ENCODE measurements around the gene DALRD3.

DALRD3 gene

GRCh38 chr3:49019941-49020329 is 1.6 kb upstream of the DALRD3 start:
- Histone ChIP-seq H4K20me1 (ENCODE audit: insufficient read depth, low read length) (peaks cover 4% of the 10 kb centered on the region; the same call in 1 of the 2 replicates), H3K4me2 (ENCODE audit: low read length) (peak overlapping the region; percentile 79), H3K36me3 (replicated peaks; ENCODE audit: low read depth, low read length) (peaks cover 39% of the 10 kb centered on the region), H3K9me3 (ENCODE audit: insufficient read depth, low read length) (no peaks in the 10 kb centered on the region), H3K9ac (ENCODE audit: low read length) (peak overlapping the region; percentile 98), H3K79me2 (ENCODE audit: low read length) (peaks cover 53% of the 10 kb centered on the region), H3K4me3 (ENCODE audit: low read length) (peak overlapping the region; percentile 88), H3K27ac (ENCODE audit: low read length) (peak overlapping the region; percentile 88), H2AFZ (ENCODE audit: low read depth, low read length) (no peak overlapping the region), H3K27me3 (ENCODE audit: low read depth, low read length) (no peaks in the 10 kb centered on the region), H3K4me1 (ENCODE audit: low read length) (peaks cover 23% of the 10 kb centered on the region)
- TF ChIP-seq EZH2phosphoT487 (IDR thresholded peaks at IDR 0.05; ENCODE audit: low read depth) (no peak), CTCF (IDR thresholded peaks at IDR 0.05; ENCODE audit: low read depth, low read length) (no peak)

GRCh38 chr3:49018707-49019006 is 277 bp upstream of the DALRD3 start:
- TF ChIP-seq EZH2phosphoT487 (IDR thresholded peaks at IDR 0.05; ENCODE audit: low read depth) = no peak
- no peak for TF ChIP-seq CTCF (IDR thresholded peaks at IDR 0.05; ENCODE audit: low read depth, low read length)
- peak overlapping the region; percentile 78 for H3K4me2 ChIP-seq (ENCODE audit: low read length)
- no peak overlapping the region for H2AFZ ChIP-seq (ENCODE audit: low read depth, low read length)
- peak overlapping the region; percentile 62 for H3K9ac ChIP-seq (ENCODE audit: low read length)
- peak overlapping the region; percentile 57 for H3K27ac ChIP-seq (ENCODE audit: low read length)
- H3K9me3 ChIP-seq (ENCODE audit: insufficient read depth, low read length) = no peaks in the 10 kb centered on the region
- peaks cover 13% of the 10 kb centered on the region for H4K20me1 ChIP-seq (ENCODE audit: insufficient read depth, low read length)
- H3K27me3 ChIP-seq (ENCODE audit: low read depth, low read length) = no peaks in the 10 kb centered on the region
- H3K79me2 ChIP-seq (ENCODE audit: low read length) = peaks cover 40% of the 10 kb centered on the region
- H3K36me3 ChIP-seq (replicated peaks; ENCODE audit: low read depth, low read length) = peaks cover 39% of the 10 kb centered on the region
- H3K4me3 ChIP-seq (ENCODE audit: low read length) = peak overlapping the region; percentile 81
- H3K4me1 ChIP-seq (ENCODE audit: low read length) = peaks cover 23% of the 10 kb centered on the region

DNA sequence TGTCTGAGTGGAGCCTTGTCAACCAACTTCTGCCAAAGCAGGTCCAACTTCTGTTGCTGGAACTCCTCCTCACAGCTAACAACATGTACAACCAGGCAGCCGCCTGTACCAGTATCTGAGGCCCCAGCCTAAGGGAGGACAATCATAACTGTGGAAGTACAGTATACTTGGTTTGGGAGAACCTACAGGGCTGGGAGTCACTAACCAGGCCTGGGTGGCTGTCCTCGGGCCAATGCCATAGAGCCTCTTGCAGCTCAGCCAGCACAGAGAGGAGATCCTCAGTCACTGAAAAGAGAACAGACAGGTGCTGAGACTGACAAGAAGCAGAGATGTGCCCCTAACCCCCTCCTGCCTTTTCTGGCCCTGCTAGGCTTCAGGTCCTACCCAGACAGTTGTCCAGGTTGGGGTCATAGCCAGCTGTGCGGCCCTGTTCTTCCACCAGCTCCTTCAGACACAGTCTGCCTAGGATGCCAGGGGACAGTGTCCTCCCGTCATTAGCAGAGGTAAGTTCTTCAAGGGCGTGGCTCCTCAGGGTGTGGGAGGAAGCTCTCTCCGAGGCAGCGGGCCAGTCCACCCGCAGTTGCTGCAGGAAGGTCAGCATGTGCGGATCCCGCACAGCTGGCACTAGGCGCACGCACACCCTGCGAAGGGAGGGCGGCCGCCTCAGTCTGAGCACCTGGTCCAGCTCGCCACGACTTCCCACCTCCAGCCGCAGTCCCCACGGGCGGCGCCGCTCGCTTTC is 980 bp downstream of the DALRD3 start:
- peak overlapping the region; percentile 62 for H3K9ac ChIP-seq (ENCODE audit: low read length)
- no peaks in the 10 kb centered on the region for H3K27me3 ChIP-seq (ENCODE audit: low read depth, low read length)
- H3K4me1 ChIP-seq (ENCODE audit: low read length) = peaks cover 16% of the 10 kb centered on the region
- H4K20me1 ChIP-seq (ENCODE audit: insufficient read depth, low read length) = peaks cover 25% of the 10 kb centered on the region
- no peaks in the 10 kb centered on the region for H3K9me3 ChIP-seq (ENCODE audit: insufficient read depth, low read length)
- peaks cover 40% of the 10 kb centered on the region for H3K79me2 ChIP-seq (ENCODE audit: low read length)
- peaks cover 39% of the 10 kb centered on the region for H3K36me3 ChIP-seq (replicated peaks; ENCODE audit: low read depth, low read length)
- TF ChIP-seq EZH2phosphoT487 (IDR thresholded peaks at IDR 0.05; ENCODE audit: low read depth) = no peak
- no peak for TF ChIP-seq CTCF (IDR thresholded peaks at IDR 0.05; ENCODE audit: low read depth, low read length)
- no peak overlapping the region for H2AFZ ChIP-seq (ENCODE audit: low read depth, low read length)
- peak overlapping the region; percentile 78 for H3K4me2 ChIP-seq (ENCODE audit: low read length)
- peak overlapping the region; percentile 57; the same call in 1 of the 2 replicates for H3K27ac ChIP-seq (ENCODE audit: low read length)
- peak overlapping the region; percentile 81 for H3K4me3 ChIP-seq (ENCODE audit: low read length)

DNA sequence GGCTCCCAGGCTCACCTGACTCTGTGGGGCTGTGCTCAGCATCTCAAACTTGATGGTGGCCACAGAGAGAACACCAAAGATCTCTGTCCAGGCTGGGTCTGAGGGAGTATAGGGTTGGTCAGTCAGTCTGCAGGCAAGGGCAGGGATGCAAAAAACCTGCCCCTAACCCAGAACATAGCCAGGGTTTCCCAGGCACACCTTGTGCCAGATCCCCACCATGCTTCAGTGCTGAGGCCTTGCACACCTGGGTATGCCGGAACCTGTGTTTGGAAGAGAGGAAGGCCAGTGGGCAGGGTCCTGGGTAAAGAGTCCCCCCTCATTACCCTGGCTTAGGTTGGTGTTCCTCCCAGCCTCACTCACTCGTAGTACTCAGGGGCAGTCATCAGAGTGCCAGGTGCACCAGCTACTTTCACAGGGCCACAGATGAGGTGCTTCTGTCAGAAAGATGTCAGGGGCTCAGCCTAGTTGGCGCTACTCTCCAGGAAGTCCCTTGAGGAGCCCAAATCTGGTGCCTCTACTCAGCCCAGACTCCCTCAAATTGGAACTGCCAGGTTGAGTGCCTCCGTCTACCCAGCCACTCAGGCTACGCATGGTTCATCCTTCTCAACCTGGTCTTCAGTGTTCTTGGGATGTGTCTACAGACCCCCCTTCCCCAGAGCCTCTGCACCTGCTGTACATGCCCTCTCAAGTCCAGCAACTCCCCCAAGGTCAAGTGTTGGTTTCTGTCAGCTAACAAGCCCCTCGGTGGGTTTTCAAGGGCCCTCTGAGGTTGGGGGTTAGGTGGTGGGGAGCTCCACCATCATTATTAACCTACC is 1.8 kb downstream of the DALRD3 start:
- peak overlapping the region; percentile 78 for H3K4me2 ChIP-seq (ENCODE audit: low read length)

More for the DNA sequence above, 1.8 kb downstream of the DALRD3 start:
- peaks cover 47% of the 10 kb centered on the region for H3K36me3 ChIP-seq (replicated peaks; ENCODE audit: low read depth, low read length)
- H2AFZ ChIP-seq (ENCODE audit: low read depth, low read length) = no peak overlapping the region
- no peak overlapping the region for H3K9ac ChIP-seq (ENCODE audit: low read length)
- TF ChIP-seq CTCF (IDR thresholded peaks at IDR 0.05; ENCODE audit: low read depth, low read length) (no peak), EZH2phosphoT487 (IDR thresholded peaks at IDR 0.05; ENCODE audit: low read depth) (no peak)
- H4K20me1 ChIP-seq (ENCODE audit: insufficient read depth, low read length) = peaks cover 32% of the 10 kb centered on the region
- no peaks in the 10 kb centered on the region for H3K27me3 ChIP-seq (ENCODE audit: low read depth, low read length)
- peaks cover 16% of the 10 kb centered on the region for H3K4me1 ChIP-seq (ENCODE audit: low read length)
- H3K79me2 ChIP-seq (ENCODE audit: low read length) = peaks cover 43% of the 10 kb centered on the region
- H3K27ac ChIP-seq (ENCODE audit: low read length) = no peak overlapping the region
- 0 out of 2 replicates have a peak overlapping the region, but pooled peaks have one; percentile 81 for H3K4me3 ChIP-seq (ENCODE audit: low read length)
- H3K9me3 ChIP-seq (ENCODE audit: insufficient read depth, low read length) = no peaks in the 10 kb centered on the region

Measured in OCI-LY3 (cell line).